ENCODE data around the gene MSLN.

Gene MSLN

GRCh38 chr16:766008-766819 is 5.7 kb downstream of the MSLN start:
- H3K9me2 ChIP-seq (ENCODE audit: low read depth, low read length): no peaks in the 10 kb centered on the region
- no peak overlapping the region for H3K4me3 ChIP-seq (ENCODE audit: low read depth, low read length, poor library complexity, severe bottlenecking)
- no peak overlapping the region for H3K4me2 ChIP-seq (ENCODE audit: low read length)

DNA sequence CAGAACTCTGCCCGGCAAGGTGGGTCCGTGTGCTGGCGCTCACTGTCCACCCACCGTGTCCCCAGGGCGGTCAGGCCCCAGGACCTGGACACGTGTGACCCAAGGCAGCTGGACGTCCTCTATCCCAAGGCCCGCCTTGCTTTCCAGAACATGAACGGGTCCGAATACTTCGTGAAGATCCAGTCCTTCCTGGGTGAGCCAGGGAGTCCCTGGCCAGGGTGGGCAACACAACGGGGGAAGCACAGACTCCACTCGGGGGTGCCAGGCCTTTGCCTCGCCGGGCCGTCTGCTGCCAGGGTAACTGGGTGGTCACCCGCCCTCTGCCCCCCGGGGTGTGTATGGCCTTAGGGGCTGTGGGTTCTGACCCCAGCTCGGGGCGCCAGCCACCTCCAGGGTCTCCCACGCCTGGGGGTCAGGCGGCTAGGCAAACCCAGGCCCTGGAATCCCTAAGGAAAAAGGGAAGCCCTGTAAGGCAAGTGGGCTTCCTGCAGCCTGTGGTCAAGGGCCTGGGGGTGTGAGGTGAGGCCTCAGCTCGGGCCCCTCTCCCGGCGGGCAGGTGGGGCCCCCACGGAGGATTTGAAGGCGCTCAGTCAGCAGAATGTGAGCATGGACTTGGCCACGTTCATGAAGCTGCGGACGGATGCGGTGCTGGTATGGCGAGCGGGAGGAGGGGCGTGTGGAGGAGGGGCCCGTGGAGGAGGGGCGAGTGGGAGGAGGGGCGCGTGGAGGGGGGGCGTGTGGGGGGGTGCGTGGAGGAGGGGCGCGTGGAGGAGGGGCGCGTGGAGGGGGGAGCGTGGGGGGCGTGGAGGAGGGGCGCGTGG is 6.5 kb downstream of the MSLN start:
- Histone ChIP-seq H2AFZ (ENCODE audit: low read length) (no peak overlapping the region), H3K27me3 (ENCODE audit: insufficient read depth, low read length) (no peaks in the 10 kb centered on the region), H3K27ac (ENCODE audit: low read depth, low read length, poor library complexity, severe bottlenecking) (no peak overlapping the region), H3K4me3 (ENCODE audit: low read depth, low read length, poor library complexity, severe bottlenecking) (no peak overlapping the region), H3K36me3 (ENCODE audit: insufficient read depth, low read length) (no peaks in the 10 kb centered on the region), H3K79me2 (ENCODE audit: insufficient read depth, low read length) (no peaks in the 10 kb centered on the region), H3K4me2 (ENCODE audit: low read length) (no peak overlapping the region), H3K4me1 (ENCODE audit: insufficient read depth, low read length, severe bottlenecking) (no peaks in the 10 kb centered on the region), H4K20me1 (ENCODE audit: insufficient read depth, low read length) (no peaks in the 10 kb centered on the region), H3K9me2 (ENCODE audit: low read depth, low read length) (no peaks in the 10 kb centered on the region), H3K9ac (ENCODE audit: low read length) (no peak overlapping the region), H3F3A (ENCODE audit: insufficient read depth, low read length) (no peaks in the 10 kb centered on the region), H3K9me3 (ENCODE audit: low read length) (no peaks in the 10 kb centered on the region)
- TF ChIP-seq, protein P1, sequence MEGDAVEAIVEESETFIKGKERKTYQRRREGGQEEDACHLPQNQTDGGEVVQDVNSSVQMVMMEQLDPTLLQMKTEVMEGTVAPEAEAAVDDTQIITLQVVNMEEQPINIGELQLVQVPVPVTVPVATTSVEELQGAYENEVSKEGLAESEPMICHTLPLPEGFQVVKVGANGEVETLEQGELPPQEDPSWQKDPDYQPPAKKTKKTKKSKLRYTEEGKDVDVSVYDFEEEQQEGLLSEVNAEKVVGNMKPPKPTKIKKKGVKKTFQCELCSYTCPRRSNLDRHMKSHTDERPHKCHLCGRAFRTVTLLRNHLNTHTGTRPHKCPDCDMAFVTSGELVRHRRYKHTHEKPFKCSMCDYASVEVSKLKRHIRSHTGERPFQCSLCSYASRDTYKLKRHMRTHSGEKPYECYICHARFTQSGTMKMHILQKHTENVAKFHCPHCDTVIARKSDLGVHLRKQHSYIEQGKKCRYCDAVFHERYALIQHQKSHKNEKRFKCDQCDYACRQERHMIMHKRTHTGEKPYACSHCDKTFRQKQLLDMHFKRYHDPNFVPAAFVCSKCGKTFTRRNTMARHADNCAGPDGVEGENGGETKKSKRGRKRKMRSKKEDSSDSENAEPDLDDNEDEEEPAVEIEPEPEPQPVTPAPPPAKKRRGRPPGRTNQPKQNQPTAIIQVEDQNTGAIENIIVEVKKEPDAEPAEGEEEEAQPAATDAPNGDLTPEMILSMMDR (IDR thresholded peaks at IDR 0.05; ENCODE audit: low read length): no peak

More at GRCh38 chr16:766008-766819, 5.7 kb downstream of the MSLN start:
- Histone ChIP-seq H3K27ac (ENCODE audit: low read depth, low read length, poor library complexity, severe bottlenecking) (no peak overlapping the region), H3K9ac (ENCODE audit: low read length) (no peak overlapping the region), H3K79me2 (ENCODE audit: insufficient read depth, low read length) (no peaks in the 10 kb centered on the region), H2AFZ (ENCODE audit: low read length) (no peak overlapping the region), H3K9me3 (ENCODE audit: low read length) (no peaks in the 10 kb centered on the region), H4K20me1 (ENCODE audit: insufficient read depth, low read length) (no peaks in the 10 kb centered on the region), H3F3A (ENCODE audit: insufficient read depth, low read length) (no peaks in the 10 kb centered on the region), H3K36me3 (ENCODE audit: insufficient read depth, low read length) (no peaks in the 10 kb centered on the region), H3K4me1 (ENCODE audit: insufficient read depth, low read length, severe bottlenecking) (no peaks in the 10 kb centered on the region), H3K27me3 (ENCODE audit: insufficient read depth, low read length) (no peaks in the 10 kb centered on the region)
- no peak for TF ChIP-seq EZH2 (IDR thresholded peaks at IDR 0.05; ENCODE audit: borderline replicate concordance, low read length)
- TF ChIP-seq, protein P1 (IDR thresholded peaks at IDR 0.05; ENCODE audit: low read length): no peak

DNA sequence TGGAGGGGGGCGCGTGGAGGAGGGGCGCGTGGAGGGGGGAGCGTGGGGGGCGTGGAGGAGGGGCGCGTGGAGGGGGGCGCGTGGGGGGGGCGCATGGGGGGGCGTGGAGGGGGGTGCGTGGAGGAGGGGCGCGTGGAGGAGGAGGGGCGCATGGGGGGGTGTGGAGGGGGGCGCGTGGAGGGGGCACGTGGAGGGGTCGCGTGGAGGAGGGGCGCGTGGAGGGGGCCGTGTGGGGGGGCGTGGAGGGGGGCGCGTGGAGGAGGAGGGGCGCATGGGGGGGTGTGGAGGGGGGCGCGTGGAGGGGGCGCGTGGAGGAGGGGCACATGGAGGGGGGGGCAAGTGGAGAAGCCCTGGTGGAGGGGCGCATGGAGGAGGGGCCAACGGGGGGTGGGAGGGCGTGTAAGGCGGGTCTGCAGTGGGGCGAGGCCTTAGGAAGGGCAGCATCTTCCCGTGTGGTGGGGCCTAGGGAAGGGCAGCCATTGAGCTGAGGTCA is 7.3 kb downstream of the MSLN start:
- no peaks in the 10 kb centered on the region for H3F3A ChIP-seq (ENCODE audit: insufficient read depth, low read length)
- no peak overlapping the region for H3K9ac ChIP-seq (ENCODE audit: low read length)
- H3K27me3 ChIP-seq (ENCODE audit: insufficient read depth, low read length): no peaks in the 10 kb centered on the region
- no peaks in the 10 kb centered on the region for H3K79me2 ChIP-seq (ENCODE audit: insufficient read depth, low read length)
- H3K4me3 ChIP-seq (ENCODE audit: low read depth, low read length, poor library complexity, severe bottlenecking): no peak overlapping the region
- no peaks in the 10 kb centered on the region for H3K4me1 ChIP-seq (ENCODE audit: insufficient read depth, low read length, severe bottlenecking)
- H3K9me2 ChIP-seq (ENCODE audit: low read depth, low read length): no peaks in the 10 kb centered on the region
- H4K20me1 ChIP-seq (ENCODE audit: insufficient read depth, low read length): no peaks in the 10 kb centered on the region
- no peak overlapping the region for H2AFZ ChIP-seq (ENCODE audit: low read length)
- H3K4me2 ChIP-seq (ENCODE audit: low read length): no peak overlapping the region
- TF ChIP-seq EZH2 (IDR thresholded peaks at IDR 0.05; ENCODE audit: borderline replicate concordance, low read length): no peak
- TF ChIP-seq, protein P1 (IDR thresholded peaks at IDR 0.05; ENCODE audit: low read length): no peak
- H3K9me3 ChIP-seq (ENCODE audit: low read length): no peaks in the 10 kb centered on the region
- H3K27ac ChIP-seq (ENCODE audit: low read depth, low read length, poor library complexity, severe bottlenecking): no peak overlapping the region
- no peaks in the 10 kb centered on the region for H3K36me3 ChIP-seq (ENCODE audit: insufficient read depth, low read length)

All from OCI-LY1 (cell line).